Right cardiac atrium (tissue), 5 donors: Measurements from ENCODE around the gene SOX18. TPM values are rescaled to one million over a fixed set of nuclear protein-coding genes. Genes with fewer than 3 reads are reported as not detected.

Experiments used
- ATAC-seq, 2 donors: fragments of 200-7000 bp; cut with Tn5 transposase; one replicate each; pipeline versions ENCODE4 v1.8.0 to v1.9.1; 2020; ENCODE audit warnings: moderate library complexity in 2 of 2, mild to moderate bottlenecking in 1 of 2
- DNase-seq, 3 donors: peaks; one replicate each; pipeline ENCODE4 v3.0.0-alpha.2; 2020
- H3K27ac ChIP-seq: one replicate; pipeline ENCODE4 v1.5.1; 2013; ENCODE audit warnings: mild to moderate bottlenecking, low read length, control low read depth, moderate library complexity
- H3K27me3 ChIP-seq: one replicate; pipeline ENCODE4 v1.6.1; 2013; ENCODE audit not compliant: control insufficient read depth, insufficient read depth
- H3K4me1 ChIP-seq: one replicate; pipeline ENCODE4 v1.6.1; 2013; ENCODE audit warnings: low read length; ENCODE audit not compliant: control insufficient read depth, insufficient read depth
- H3K4me3 ChIP-seq: one replicate; pipeline ENCODE4 v1.5.1; 2013; ENCODE audit warnings: low read length, control low read depth
- H3K9me3 ChIP-seq: one replicate; pipeline ENCODE4 v1.6.1; 2013; ENCODE audit warnings: low read length; ENCODE audit not compliant: control insufficient read depth
- WGBS: extraction: QIAGEN DNeasy Blood & Tissue Kit; methylation state at CpG from one replicate; pipeline ENCODE4 v1.1.7; 2013; 5-methylcytosine and 5-hydroxymethylcytosine counted together
- intact Hi-C, 4 donors: fragments of 100-400 bp; cut with DNase I; formaldehyde crosslinking; loops; one replicate each; pipeline versions ENCODE4 v1.11.0 to v1.14.0; 2022 to 2023
- polyA plus RNA-seq: library from polyadenylated mRNA; stranded (reverse); fragments of 200-250 nt; gene quantifications from one replicate; pipeline ENCODE4 v1.2.3, GENCODE V29; 2013
- total RNA-seq, 4 donors: library from RNA; stranded (reverse); fragmentation: NEBNext Ultra II Directional; extraction: Animal tissue kit (Norgen Biotek cat#: 25700); gene quantifications; one replicate each; pipeline ENCODE4 v1.2.1, GENCODE V29; 2021
- donor health status: healthy with polysubstance abuse.
- donor health status: DM: no; HTN: yes; CAD: no.
- donor health status: DM: no; HTN: no; CAD: no.
- donor health status: DM: no; HTN: yes; CAD: no; lungs with severe emphysema.
- donor health status: DM: yes; HTN: yes; CAD: no.

The SOX18 gene
- total and polyA plus RNA-seq, 5 donors, result 26.8 to 42.1 (median 40.6) TPM

DNA sequence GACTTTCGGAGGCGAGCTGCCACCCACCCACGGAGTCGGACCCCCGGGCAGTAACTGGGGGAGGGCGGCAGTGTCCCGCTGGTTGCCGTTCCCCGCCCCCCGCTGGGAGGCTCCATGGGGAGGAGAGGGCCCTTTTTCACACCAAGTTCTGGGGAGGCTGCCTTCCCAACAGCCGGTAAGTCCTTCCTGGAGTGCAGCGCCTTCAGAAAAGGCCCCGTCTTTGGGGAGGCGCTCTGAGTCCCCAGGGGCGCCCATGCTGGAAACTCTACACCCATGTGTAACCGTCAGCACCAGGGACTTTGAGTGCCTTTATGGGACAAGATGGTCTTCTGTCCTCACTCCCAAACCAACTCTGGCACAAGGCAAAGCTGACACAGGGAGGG, 430 bp upstream of the SOX18 start:
- 18% methylated on average over 16 of the region's 16 CpGs for WGBS
- DNase-seq (peak; percentile 49 to 77 (median 76)), ATAC-seq (peak in 1 of 2 donors; percentile 25)
- Histone ChIP-seq H3K27me3 (no peaks in the 10 kb centered on the region), H3K9me3 (no peaks in the 10 kb centered on the region), H3K27ac (peak overlapping the region; percentile 57), H3K4me3 (peak overlapping the region; percentile 53), H3K4me1 (no peaks in the 10 kb centered on the region)
- intact Hi-C loops, result no loop called here

DNA sequence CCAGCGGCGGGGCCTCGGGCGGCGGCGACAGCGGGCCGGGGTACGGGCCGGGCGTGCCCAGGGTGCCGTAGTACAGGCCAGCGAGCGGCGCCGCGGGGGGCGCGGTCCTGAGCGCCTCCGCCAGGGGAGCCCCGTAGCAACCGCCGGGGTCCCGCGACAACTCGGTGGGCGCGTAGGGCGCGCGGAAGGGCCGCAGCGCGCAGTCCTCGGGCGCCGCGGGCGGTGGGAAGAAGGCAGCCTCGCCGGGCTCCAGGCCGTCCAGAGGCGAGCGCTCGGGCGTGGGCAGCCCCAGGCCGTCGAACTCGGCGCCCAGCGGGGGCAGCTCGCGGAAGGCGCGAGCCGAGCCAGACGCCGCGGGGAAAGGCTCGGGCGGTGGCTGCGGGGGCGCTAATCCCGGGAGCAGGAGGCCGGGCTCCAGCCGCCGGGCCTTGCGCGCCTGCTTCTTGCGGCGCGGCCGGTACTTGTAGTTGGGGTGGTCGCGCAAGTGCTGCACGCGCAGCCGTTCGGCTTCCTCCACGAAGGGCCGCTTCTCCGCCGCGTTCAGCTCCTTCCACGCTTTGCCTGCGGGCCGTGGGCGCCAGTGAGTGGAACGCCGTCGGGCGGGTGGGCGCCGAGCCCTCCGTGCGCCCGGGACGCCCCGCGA, 916 bp downstream of the SOX18 start:
- ATAC-seq, result no peak
- H3K27ac ChIP-seq, result peak overlapping the region; percentile 43
- DNase-seq, result no peak
- H3K4me3 ChIP-seq, result peak overlapping the region; percentile 53
- intact Hi-C loops, result no loop called here
- H3K27me3 ChIP-seq, result no peaks in the 10 kb centered on the region
- H3K9me3 ChIP-seq, result no peaks in the 10 kb centered on the region
- H3K4me1 ChIP-seq, result no peaks in the 10 kb centered on the region
- 6% methylated on average over 101 of the region's 101 CpGs for WGBS

DNA sequence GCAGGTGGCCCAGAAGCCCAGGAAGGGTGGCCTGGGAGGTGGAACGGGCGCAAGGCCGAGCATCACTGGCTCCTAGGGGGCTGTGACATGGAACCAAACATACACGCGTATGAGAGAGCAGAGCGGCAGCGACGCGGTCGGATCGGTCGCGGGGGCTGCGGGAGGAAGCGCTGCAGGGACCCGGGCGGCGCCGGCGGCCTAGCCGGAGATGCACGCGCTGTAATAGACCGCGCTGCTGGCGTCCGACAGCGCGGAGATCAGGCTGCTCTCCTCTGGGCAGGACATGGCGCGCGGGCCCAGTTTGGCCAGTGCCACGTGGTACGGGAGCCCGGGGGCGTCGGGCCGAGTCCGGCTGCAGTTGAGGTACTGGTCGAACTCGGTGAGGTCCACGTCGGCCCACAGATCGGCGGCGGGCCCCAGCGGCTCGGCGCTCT, 1.5 kb downstream of the SOX18 start:
- Histone ChIP-seq H3K4me3 (peak overlapping the region; percentile 53), H3K27me3 (no peaks in the 10 kb centered on the region), H3K4me1 (no peaks in the 10 kb centered on the region), H3K9me3 (no peaks in the 10 kb centered on the region), H3K27ac (peak overlapping the region; percentile 43)
- intact Hi-C loops, result no loop called here
- ATAC-seq, result no peak
- 16% methylated on average over 49 of the region's 49 CpGs for WGBS
- DNase-seq, result no peak

DNA sequence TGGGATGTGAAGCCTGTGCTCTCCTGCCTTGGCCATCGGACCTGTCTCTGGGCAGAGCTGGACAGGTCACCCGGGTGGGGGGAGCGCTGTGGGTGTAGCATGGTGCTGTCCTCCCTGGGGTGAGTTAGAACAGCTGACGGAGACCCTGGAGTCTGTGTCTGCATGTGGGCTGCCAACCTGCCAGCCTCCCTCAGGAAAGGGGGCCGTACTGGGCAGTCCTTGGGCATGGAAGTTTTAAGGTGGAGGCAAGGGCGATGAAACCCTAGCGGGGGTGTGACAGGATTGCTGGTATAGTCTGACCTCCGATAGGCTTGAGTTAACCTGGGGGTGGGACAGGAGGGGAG, 2.4 kb downstream of the SOX18 start:
- ATAC-seq (no peak), DNase-seq (peak in 1 of 3 donors; percentile 40)
- WGBS, result 67% methylated on average over 8 of the region's 8 CpGs
- Histone ChIP-seq H3K27ac (peak overlapping the region; percentile 48), H3K9me3 (no peaks in the 10 kb centered on the region), H3K27me3 (no peaks in the 10 kb centered on the region), H3K4me1 (no peaks in the 10 kb centered on the region), H3K4me3 (peak overlapping the region; percentile 53)
- intact Hi-C loops, result no loop called here

DNA sequence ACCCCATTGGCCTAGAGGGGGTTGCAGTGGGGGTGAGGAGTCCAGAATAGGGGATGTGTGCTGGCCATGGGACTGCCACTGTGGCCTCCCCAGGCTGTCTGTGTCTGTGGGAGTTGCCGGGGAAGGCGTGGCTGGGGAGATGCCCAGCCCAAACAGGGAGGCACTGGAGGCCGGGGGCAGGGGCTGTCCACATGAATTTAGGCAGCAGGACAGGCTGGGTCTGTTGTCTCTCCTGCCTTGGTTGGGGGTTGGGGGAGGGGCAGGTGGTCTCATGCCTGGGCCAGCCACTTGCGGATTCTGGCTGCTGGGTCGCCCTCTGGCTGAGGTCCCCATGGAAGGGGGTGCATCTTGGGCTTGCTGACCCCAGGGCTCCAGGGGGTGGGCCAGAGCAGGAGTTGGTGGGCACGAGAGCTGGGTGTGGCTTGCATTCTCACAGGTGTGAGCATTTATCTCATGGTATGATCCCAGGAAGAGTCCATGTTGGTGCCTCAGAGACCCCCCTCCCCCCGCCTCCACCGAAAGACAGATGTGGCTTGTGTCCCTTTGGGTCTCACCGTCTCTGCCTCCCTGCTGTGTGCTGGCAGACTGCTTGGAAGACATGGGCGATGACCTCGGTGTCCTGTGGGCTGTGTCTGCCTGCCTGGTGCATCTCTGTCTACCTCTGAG, 4.0 kb downstream of the SOX18 start:
- WGBS, result 51% methylated on average over 11 of the region's 11 CpGs
- Histone ChIP-seq H3K4me1 (no peaks in the 10 kb centered on the region), H3K27me3 (no peaks in the 10 kb centered on the region), H3K4me3 (no peak overlapping the region), H3K27ac (no peak overlapping the region), H3K9me3 (no peaks in the 10 kb centered on the region)
- ATAC-seq, result peak; percentile 40 to 55
- peak; percentile 55 to 78 (median 64) for DNase-seq
- intact Hi-C loops, result no loop called here

DNA sequence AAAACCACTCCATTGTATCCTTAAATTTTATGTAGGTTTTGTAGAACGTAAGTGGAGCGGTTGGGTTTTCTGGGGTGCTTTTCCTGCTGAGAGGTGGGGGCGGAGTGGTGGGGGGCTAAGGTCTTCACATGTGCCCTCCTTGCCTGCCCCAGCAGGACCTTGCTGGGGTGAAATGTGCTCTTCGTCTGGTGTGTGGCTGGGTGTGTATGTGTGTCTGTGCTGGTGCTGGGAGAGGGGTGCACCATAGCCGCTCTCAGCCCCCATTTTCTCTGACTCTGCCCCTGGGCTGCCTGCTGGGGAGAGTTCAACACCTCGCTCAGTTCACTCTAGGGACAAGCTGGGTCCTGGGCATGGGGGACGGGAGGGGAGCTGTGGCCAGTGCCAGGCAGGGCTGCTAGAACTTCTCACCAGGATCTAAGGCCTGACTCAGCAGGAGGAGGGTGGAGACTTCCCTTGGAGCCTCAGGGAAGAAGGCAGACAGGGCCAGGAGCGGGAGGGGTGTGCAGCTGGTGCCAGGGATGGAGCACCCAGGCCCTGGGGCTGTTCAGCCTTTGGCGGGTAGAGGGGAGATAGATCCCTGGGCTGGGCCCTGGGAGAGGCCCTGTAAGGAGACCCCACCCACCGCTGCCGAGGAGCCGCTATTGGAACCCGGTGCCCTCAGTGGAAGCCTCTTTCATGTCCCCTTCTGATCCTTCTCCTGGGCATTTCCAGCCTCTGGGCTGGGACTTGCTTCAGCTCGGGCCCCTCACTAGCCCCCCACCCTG, 4.8 kb downstream of the SOX18 start:
- ATAC-seq (peak; percentile 63 to 78), DNase-seq (peak; percentile 72 to 80 (median 75))
- Histone ChIP-seq H3K27ac (peak overlapping the region; percentile 26), H3K9me3 (no peaks in the 10 kb centered on the region), H3K4me3 (no peak overlapping the region), H3K4me1 (no peaks in the 10 kb centered on the region), H3K27me3 (no peaks in the 10 kb centered on the region)
- intact Hi-C loops, result no loop called here
- WGBS, result 58% methylated on average over 14 of the region's 14 CpGs

DNA sequence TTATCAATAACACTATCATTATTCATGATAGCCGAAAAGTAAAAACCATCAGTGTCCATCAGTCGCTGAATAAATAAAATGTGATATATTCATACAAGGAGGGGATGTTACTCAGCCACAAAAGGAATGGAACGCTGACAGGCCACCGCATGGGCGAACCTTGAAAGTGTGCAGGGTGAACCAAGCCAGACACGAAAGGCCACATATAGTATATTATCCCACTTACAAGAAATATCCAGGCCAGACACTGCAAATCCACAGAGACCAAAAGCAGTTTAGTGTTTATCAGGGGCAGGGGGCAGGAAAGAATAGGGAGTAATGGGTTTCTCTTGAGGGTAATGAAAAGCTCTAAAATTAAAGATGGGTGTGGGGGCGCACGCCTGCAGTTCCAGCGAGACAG, 5.7 kb downstream of the SOX18 start:
- intact Hi-C loops, result no loop called here
- DNase-seq (no peak), ATAC-seq (no peak)
- no peak overlapping the region for H3K27ac ChIP-seq
- 81% methylated on average over 9 of the region's 9 CpGs for WGBS
- no peaks in the 10 kb centered on the region for H3K4me1 ChIP-seq
- no peak overlapping the region for H3K4me3 ChIP-seq
- no peaks in the 10 kb centered on the region for H3K9me3 ChIP-seq
- no peaks in the 10 kb centered on the region for H3K27me3 ChIP-seq

DNA sequence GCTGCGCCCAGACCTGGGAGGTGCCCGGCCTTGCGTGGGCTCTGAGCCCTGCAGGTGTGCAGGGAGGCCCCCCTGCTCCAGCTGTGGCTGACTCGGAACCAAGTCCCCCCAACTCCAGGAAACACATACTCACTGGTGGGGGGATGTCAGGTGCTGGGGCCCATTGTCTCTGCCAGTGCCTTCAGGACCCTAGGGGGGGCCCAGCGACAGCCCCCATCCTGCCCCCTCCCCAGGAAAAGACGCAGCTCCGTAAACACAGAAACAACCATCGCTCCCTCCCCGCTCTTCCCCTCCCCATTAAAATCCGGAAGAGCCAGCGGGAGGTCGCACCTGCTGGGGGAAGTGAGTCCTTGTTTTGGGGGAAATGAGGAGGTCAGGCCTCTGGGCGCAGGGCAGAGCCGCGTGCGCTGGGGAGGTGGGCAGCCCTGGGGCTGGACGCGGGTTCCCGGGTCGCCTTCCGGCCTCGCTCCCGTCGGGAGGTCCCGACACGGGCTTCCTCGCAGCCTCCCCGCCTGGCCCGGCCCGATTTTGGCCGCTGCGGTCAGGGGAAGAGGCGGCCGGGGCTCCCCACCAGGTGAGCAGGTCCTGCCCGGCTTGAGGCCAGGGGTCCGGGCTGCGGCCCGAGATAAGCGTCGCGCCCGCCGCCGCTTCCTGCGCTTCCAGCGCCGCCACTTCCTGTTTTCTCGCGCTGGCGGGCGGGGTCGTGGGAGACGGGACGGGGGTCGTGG, 7.2 kb downstream of the SOX18 start:
- Histone ChIP-seq H3K4me3 (peak overlapping the region; percentile 43), H3K9me3 (no peaks in the 10 kb centered on the region), H3K4me1 (no peaks in the 10 kb centered on the region), H3K27ac (peak overlapping the region; percentile 19), H3K27me3 (no peaks in the 10 kb centered on the region)
- ATAC-seq (no peak), DNase-seq (peak in 2 of 3 donors; percentile 65 to 72)
- 1% methylated on average over 55 of the region's 55 CpGs for WGBS
- intact Hi-C loops, result no loop called here

DNA sequence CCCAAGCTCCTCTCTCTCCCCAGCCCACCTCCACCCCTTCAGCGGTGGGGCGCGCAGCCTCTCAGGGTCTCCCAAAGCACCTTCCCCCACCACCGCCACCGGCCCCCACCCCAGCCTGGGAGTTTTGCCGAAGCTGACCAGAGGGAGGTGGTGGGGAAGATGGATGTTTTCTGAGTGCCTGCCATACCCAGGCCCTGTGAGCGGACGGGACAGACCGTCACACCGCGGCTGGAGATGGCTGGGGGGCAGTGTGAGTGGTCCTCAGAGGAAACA, 7.7 kb downstream of the SOX18 start:
- intact Hi-C loops, result no loop called here

DNA sequence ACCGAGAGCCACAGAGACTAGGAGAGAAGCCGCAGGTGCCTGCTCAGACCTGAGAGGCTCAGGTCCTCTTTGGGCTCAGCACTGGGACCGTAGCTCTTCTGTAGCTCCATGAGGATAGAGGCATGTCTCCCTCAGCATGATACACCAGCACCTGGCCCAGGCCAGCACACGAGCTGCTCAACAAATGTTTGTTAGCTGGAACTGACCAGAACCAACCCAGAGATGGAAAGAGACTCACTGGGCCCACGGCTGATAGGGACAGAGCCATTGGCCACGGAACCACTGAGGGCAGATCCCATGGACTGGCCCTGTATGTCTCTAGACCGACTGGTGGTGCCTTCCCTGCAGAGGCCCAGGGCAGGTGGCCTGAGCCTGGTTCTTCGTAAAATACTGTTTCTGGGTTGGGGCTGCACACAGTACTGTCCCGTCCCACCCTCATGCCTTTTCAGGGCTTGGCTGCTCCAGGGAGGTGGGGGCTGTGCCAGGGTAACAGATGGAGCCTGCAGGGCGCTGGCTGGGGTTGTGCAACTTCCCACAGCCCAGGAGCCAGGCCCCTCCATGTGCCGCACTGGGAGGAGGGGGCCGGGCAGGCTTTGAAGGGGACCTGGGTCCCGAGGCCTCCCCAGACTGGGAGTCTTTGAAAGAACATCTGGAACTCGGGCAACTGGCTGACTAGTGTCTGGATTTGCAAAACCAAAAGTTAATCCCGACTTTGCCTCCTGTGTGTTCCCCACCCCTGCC, 8.2 kb downstream of the SOX18 start:
- no peaks in the 10 kb centered on the region for H3K9me3 ChIP-seq
- H3K4me1 ChIP-seq, result no peaks in the 10 kb centered on the region
- H3K27ac ChIP-seq, result no peak overlapping the region
- WGBS, result 44% methylated on average over 15 of the region's 15 CpGs
- ATAC-seq (no peak), DNase-seq (no peak)
- H3K4me3 ChIP-seq, result no peak overlapping the region
- intact Hi-C loops, result no loop called here
- no peaks in the 10 kb centered on the region for H3K27me3 ChIP-seq

More for the DNA sequence above, 7.7 kb downstream of the SOX18 start:
- ATAC-seq, result no peak
- H3K4me1 ChIP-seq, result no peaks in the 10 kb centered on the region
- H3K27me3 ChIP-seq, result no peaks in the 10 kb centered on the region
- peak overlapping the region; percentile 43 for H3K4me3 ChIP-seq
- H3K27ac ChIP-seq, result peak overlapping the region; percentile 19
- peak in 1 of 3 donors; percentile 39 for DNase-seq
- WGBS, result 9% methylated on average over 11 of the region's 11 CpGs
- H3K9me3 ChIP-seq, result no peaks in the 10 kb centered on the region
